Thyroid gland (tissue), 4 donors: ENCODE results near the gene COL20A1.

Experiments used
- POLR2A ChIP-seq, 2 donors: fragments of 450-650 bp; IDR thresholded peaks; one replicate each; pipeline ENCODE4 v1.6.1; 2017; ENCODE audit warnings: antibody characterized with exemption in 2 of 2, mild to moderate bottlenecking in 2 of 2, moderate library complexity in 1 of 2
- TF ChIP-seq, protein P1 (sequence below), 6 experiments: fragments of 200-600 bp in 3 of 6; fragments of 450-650 bp in 3 of 6; sonication (generic) in 3 of 6; IDR thresholded peaks; one replicate each; pipeline ENCODE4 v1.5.1; 2016 to 2019; ENCODE audit warnings: antibody characterized with exemption in 6 of 6, mild to moderate bottlenecking in 2 of 6, inconsistent platforms in 1 of 6, moderate library complexity in 1 of 6

DNA sequence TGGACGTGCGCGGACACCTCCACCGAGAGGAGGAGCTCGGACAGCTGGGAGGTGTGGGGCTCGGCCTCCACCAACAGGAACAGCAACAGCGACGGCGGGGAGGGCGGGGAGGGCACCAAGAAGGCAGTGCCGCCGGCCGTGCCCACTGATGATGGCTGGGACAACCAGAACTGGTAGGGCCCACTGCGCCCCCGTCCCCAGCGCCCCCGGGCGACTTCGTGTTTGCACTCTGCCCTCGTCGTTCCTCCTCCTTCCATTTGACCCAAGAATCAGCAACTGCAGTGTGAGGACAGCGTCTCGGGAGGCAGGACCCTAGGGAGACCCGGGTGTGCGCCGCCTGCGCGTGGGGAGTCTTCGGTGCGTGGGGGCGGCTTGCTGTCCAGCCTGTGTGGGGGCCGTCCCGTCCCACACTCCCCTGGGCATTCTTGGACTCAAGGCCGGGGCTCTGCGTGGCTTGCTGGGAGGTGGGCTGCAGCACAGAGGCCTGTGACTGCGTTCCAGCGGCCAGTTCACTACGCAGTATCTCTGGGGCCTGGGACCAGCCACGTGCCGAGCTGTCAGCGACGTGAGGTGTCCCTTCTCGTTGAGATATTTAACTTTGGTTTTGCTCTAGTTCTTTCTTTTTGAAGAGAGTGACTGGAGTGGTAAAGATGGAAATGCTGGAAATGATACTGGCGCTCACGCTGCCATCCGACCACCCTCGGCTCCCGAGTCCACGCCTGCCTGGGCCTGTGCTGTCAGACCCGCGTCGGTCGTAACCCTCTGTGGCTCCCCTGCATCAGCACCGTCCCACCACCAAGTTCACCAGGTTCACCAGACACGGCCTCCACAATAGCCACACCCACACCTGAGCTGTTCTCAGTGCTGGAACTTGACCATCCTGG lies 5.0 kb upstream of the COL20A1 start:
- TF ChIP-seq, protein P1, sequence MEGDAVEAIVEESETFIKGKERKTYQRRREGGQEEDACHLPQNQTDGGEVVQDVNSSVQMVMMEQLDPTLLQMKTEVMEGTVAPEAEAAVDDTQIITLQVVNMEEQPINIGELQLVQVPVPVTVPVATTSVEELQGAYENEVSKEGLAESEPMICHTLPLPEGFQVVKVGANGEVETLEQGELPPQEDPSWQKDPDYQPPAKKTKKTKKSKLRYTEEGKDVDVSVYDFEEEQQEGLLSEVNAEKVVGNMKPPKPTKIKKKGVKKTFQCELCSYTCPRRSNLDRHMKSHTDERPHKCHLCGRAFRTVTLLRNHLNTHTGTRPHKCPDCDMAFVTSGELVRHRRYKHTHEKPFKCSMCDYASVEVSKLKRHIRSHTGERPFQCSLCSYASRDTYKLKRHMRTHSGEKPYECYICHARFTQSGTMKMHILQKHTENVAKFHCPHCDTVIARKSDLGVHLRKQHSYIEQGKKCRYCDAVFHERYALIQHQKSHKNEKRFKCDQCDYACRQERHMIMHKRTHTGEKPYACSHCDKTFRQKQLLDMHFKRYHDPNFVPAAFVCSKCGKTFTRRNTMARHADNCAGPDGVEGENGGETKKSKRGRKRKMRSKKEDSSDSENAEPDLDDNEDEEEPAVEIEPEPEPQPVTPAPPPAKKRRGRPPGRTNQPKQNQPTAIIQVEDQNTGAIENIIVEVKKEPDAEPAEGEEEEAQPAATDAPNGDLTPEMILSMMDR (IDR thresholded peaks at IDR 0.05): no peak
- TF ChIP-seq POLR2A (IDR thresholded peaks at IDR 0.05): no peak
